Activated naive CD8-positive, alpha-beta T cell treated with anti-CD3 and anti-CD28 coated beads, Interleukin-2, amount 50 U/mL, for 24 hours (primary cell): ENCODE measurements around the gene ERVV-1.

Source experiments
- ATAC-seq: fragments of 150-1000 bp; cut with Tn5 transposase; one replicate; pipeline ENCODE4 v1.10.0; 2021
- DNase-seq: peaks from one replicate; pipeline ENCODE4 v3.0.0; 2021
- H3K27ac Mint-ChIP-seq: one replicate; pipeline ENCODE4 v1.8.0; 2021; ENCODE audit warnings: mild to moderate bottlenecking, mixed read lengths
- H3K27me3 Mint-ChIP-seq: one replicate; pipeline ENCODE4 v1.8.0; 2021; ENCODE audit warnings: mixed read lengths
- H3K36me3 Mint-ChIP-seq: one replicate; pipeline ENCODE4 v1.8.0; 2021; ENCODE audit warnings: low read depth, mixed read lengths
- H3K4me1 Mint-ChIP-seq: one replicate; pipeline ENCODE4 v1.8.0; 2021; ENCODE audit warnings: mixed read lengths
- H3K4me3 Mint-ChIP-seq: one replicate; pipeline ENCODE4 v1.8.0; 2021; ENCODE audit warnings: mild to moderate bottlenecking, moderate library complexity, mixed read lengths
- H3K9me3 Mint-ChIP-seq: one replicate; pipeline ENCODE4 v1.8.0; 2021; ENCODE audit warnings: mixed read lengths

ERVV-1 gene

GRCh38 chr19:53047379-53047778 lies 33.7 kb downstream of the ERVV-1 start:
- Mint-ChIP-seq H3K36me3 (peaks cover 17% of the 10 kb centered on the region), H3K27ac (no peak overlapping the region), H3K4me3 (no peak overlapping the region), H3K9me3 (peaks cover 47% of the 10 kb centered on the region), H3K4me1 (no peaks in the 10 kb centered on the region), H3K27me3 (no peaks in the 10 kb centered on the region)
- ATAC-seq (no peak), DNase-seq (no peak)

- Mint-ChIP-seq H3K9me3 (peaks cover 36% of the 10 kb centered on the region), H3K27me3 (peaks cover 5% of the 10 kb centered on the region), H3K27ac (no peak overlapping the region), H3K36me3 (peaks cover 22% of the 10 kb centered on the region), H3K4me3 (no peak overlapping the region), H3K4me1 (no peaks in the 10 kb centered on the region)
- no peak for ATAC-seq
- no peak for DNase-seq
These were observed 41.4 kb downstream of the ERVV-1 start for GRCh38 chr19:53055117-53055516.

- Mint-ChIP-seq H3K36me3 (peaks cover 31% of the 10 kb centered on the region), H3K4me3 (no peak overlapping the region), H3K27me3 (peaks cover 5% of the 10 kb centered on the region), H3K27ac (no peak overlapping the region), H3K4me1 (no peaks in the 10 kb centered on the region), H3K9me3 (peaks cover 38% of the 10 kb centered on the region)
- DNase-seq (no peak), ATAC-seq (no peak)
These were observed 44.3 kb downstream of the ERVV-1 start for GRCh38 chr19:53057904-53058580.
